Astrocyte (in vitro differentiated cells and primary cell): ENCODE results near the gene ZER1.

Experiments used
- CTCF ChIP-seq: IDR thresholded peaks from 2 replicates; pipeline ENCODE4 v1.5.1; 2011; ENCODE audit warnings: low read depth, mild to moderate bottlenecking, inconsistent platforms, low read length, moderate library complexity; ENCODE audit not compliant: insufficient read depth
- EZH2 ChIP-seq: IDR thresholded peaks from 2 replicates; pipeline ENCODE4 v1.6.1; 2012; ENCODE audit warnings: mild to moderate bottlenecking, low read length, inconsistent platforms; ENCODE audit not compliant: insufficient read depth

- TF ChIP-seq CTCF (no peak), EZH2 (no peak)
Observed at GRCh38 chr9:128792134-128792533, 20.4 kb upstream of the ZER1 start.
